H9 (cell line): ENCODE results near the gene DACH1. TPM values are rescaled to one million over a fixed set of nuclear protein-coding genes. Genes with fewer than 3 reads are reported as not detected.

Experiments
- DNase-seq: peaks from one replicate; pipeline ENCODE4 v3.0.0-alpha.2; 2017
- H2AFZ ChIP-seq: one replicate; pipeline ENCODE4 v1.6.1; 2013; ENCODE audit warnings: mild to moderate bottlenecking, low read length, control low read depth, moderate library complexity
- H2AK5ac ChIP-seq: 2 replicates; pipeline ENCODE4 v1.6.1; 2013; ENCODE audit warnings: low read length, control low read depth, mixed read lengths; ENCODE audit not compliant: insufficient read length
- H2BK120ac ChIP-seq: one replicate; pipeline ENCODE4 v1.6.1; 2013; ENCODE audit warnings: low read depth, mild to moderate bottlenecking, low read length, control low read depth, inconsistent platforms; ENCODE audit not compliant: poor library complexity, severe bottlenecking
- H2BK12ac ChIP-seq: 2 replicates; pipeline ENCODE4 v1.6.1; 2013; ENCODE audit warnings: low read length, control low read depth, mixed read lengths, low read depth; ENCODE audit not compliant: insufficient read length
- H2BK15ac ChIP-seq: 2 replicates; pipeline ENCODE4 v1.6.1; 2013; ENCODE audit warnings: low read depth, low read length, control low read depth
- H2BK20ac ChIP-seq: one replicate; pipeline ENCODE4 v1.6.1; 2013; ENCODE audit warnings: low read depth, mild to moderate bottlenecking, low read length, control low read depth, inconsistent platforms; ENCODE audit not compliant: poor library complexity, severe bottlenecking
- H2BK5ac ChIP-seq: 2 replicates; pipeline ENCODE4 v1.6.1; 2013; ENCODE audit warnings: low read length, control low read depth, mixed read lengths; ENCODE audit not compliant: insufficient read length
- H3K14ac ChIP-seq: 2 replicates; pipeline ENCODE4 v1.6.1; 2013; ENCODE audit warnings: low read length, control low read depth; ENCODE audit not compliant: insufficient read depth
- H3K18ac ChIP-seq: 2 replicates; pipeline ENCODE4 v1.6.1; 2013; ENCODE audit warnings: low read depth, mild to moderate bottlenecking, mixed read lengths, low read length, control low read depth; ENCODE audit not compliant: insufficient read length
- H3K23ac ChIP-seq: 2 replicates; pipeline ENCODE4 v1.6.1; 2013; ENCODE audit warnings: low read length, control low read depth, mixed read lengths, low read depth; ENCODE audit not compliant: insufficient read length
- H3K23me2 ChIP-seq: 2 replicates; pipeline ENCODE4 v1.6.1; 2013; ENCODE audit warnings: low read depth, mild to moderate bottlenecking, mixed read lengths, low read length, control low read depth; ENCODE audit not compliant: insufficient read length, poor library complexity, severe bottlenecking
- H3K27ac ChIP-seq: 2 replicates; pipeline ENCODE4 v1.5.1; 2013; ENCODE audit warnings: low read length, control low read depth, mixed read lengths, low read depth; ENCODE audit not compliant: insufficient read length
- H3K27me3 ChIP-seq: 2 replicates; pipeline ENCODE4 v1.6.1; 2013; ENCODE audit warnings: low read length, control low read depth, inconsistent platforms; ENCODE audit not compliant: insufficient read depth
- H3K4ac ChIP-seq: 2 replicates; pipeline ENCODE4 v1.6.1; 2013; ENCODE audit warnings: low read depth, mild to moderate bottlenecking, control low read depth, inconsistent platforms, low read length, moderate library complexity
- H3K4me1 ChIP-seq: 2 replicates; pipeline ENCODE4 v1.6.1; 2013; ENCODE audit warnings: low read length, control low read depth, inconsistent platforms; ENCODE audit not compliant: insufficient read depth
- H3K4me2 ChIP-seq: 2 replicates; pipeline ENCODE4 v1.6.1; 2013; ENCODE audit warnings: low read length, control low read depth, mixed read lengths; ENCODE audit not compliant: insufficient read length, insufficient read depth
- H3K56ac ChIP-seq: 2 replicates; pipeline ENCODE4 v1.6.1; 2013; ENCODE audit warnings: low read depth, mild to moderate bottlenecking, mixed read lengths, low read length, control low read depth; ENCODE audit not compliant: insufficient read length
- H3K79me1 ChIP-seq: 2 replicates; pipeline ENCODE4 v1.6.1; 2013; ENCODE audit warnings: low read depth, mild to moderate bottlenecking, moderate library complexity, low read length, control low read depth, inconsistent platforms; ENCODE audit not compliant: insufficient read depth, poor library complexity, severe bottlenecking
- H3K79me2 ChIP-seq: 2 replicates; pipeline ENCODE4 v1.6.1; 2013; ENCODE audit warnings: low read length, control low read depth, inconsistent platforms; ENCODE audit not compliant: insufficient read depth
- H3K9ac ChIP-seq: 2 replicates; pipeline ENCODE4 v1.6.1; 2013; ENCODE audit warnings: low read length, control low read depth, mixed read lengths; ENCODE audit not compliant: insufficient read length; ENCODE audit errors: extremely low read depth
- H3K9me3 ChIP-seq: one replicate; pipeline ENCODE4 v1.6.1; 2013; ENCODE audit warnings: low read depth, low read length, inconsistent platforms; ENCODE audit not compliant: control insufficient read depth
- H3T11ph ChIP-seq: one replicate; pipeline ENCODE4 v1.6.1; 2013; ENCODE audit warnings: mild to moderate bottlenecking, low read length, control low read depth, inconsistent platforms
- H4K20me1 ChIP-seq: one replicate; pipeline ENCODE4 v1.6.1; 2013; ENCODE audit not compliant: control insufficient read depth, insufficient read length, insufficient read depth
- H4K5ac ChIP-seq: 2 replicates; pipeline ENCODE4 v1.6.1; 2013; ENCODE audit warnings: low read depth, mild to moderate bottlenecking, mixed read lengths, low read length, control low read depth; ENCODE audit not compliant: insufficient read length
- H4K8ac ChIP-seq: replicated peaks from 2 replicates; pipeline ENCODE4 v1.6.1; 2013; ENCODE audit warnings: low read length, control low read depth, mixed read lengths, low read depth; ENCODE audit not compliant: insufficient read length
- H4K91ac ChIP-seq: 2 replicates; pipeline ENCODE4 v1.6.1; 2013; ENCODE audit warnings: low read depth, mild to moderate bottlenecking, moderate library complexity, mixed read lengths, low read length, control low read depth; ENCODE audit not compliant: insufficient read length
- H3K27ac Mint-ChIP-seq, 3 experiments: 2 replicates in 2 of 3; 3 replicates in 1 of 3; pipeline ENCODE4 v1.8.0; 2020 to 2021; ENCODE audit warnings: mixed read lengths in 3 of 3, mild to moderate bottlenecking in 1 of 3, moderate library complexity in 1 of 3
- H3K27me3 Mint-ChIP-seq: 2 replicates; pipeline ENCODE4 v1.8.0; 2021; ENCODE audit warnings: low read depth, mild to moderate bottlenecking, moderate library complexity, mixed read lengths
- H3K36me3 Mint-ChIP-seq, 3 experiments: 2 replicates in 2 of 3; 3 replicates in 1 of 3; pipeline ENCODE4 v1.8.0; 2020 to 2021; ENCODE audit warnings: low read depth in 3 of 3, mixed read lengths in 3 of 3; ENCODE audit not compliant: insufficient read depth in 1 of 3
- H3K4me1 Mint-ChIP-seq, 2 experiments: 2 replicates each; pipeline ENCODE4 v1.8.0; 2020; ENCODE audit warnings: mixed read lengths in 2 of 2
- H3K4me3 Mint-ChIP-seq, 2 experiments: 2 replicates in 1 of 2; 3 replicates in 1 of 2; pipeline ENCODE4 v1.8.0; 2020 to 2021; ENCODE audit warnings: mild to moderate bottlenecking in 2 of 2, mixed read lengths in 2 of 2, moderate library complexity in 1 of 2
- H3K9me3 Mint-ChIP-seq, 2 experiments: 2 replicates in 1 of 2; 3 replicates in 1 of 2; pipeline ENCODE4 v1.8.0; 2020; ENCODE audit warnings: mild to moderate bottlenecking in 2 of 2, mixed read lengths in 2 of 2, moderate library complexity in 1 of 2
- CTCF ChIP-seq: fragments of 200-600 bp; sonication (generic); conservative IDR thresholded peaks from 3 replicates; pipeline ENCODE4 v1.8.0; 2021; ENCODE audit warnings: antibody characterized with exemption, mild to moderate bottlenecking
- WGBS: extraction: QIAGEN DNeasy Blood & Tissue Kit; methylation state at CpG from one replicate; pipeline ENCODE4 v1.1.7; 2013; ENCODE audit warnings: missing lambda C conversion rate, low lambda C conversion rate, mixed read lengths; ENCODE audit not compliant: insufficient read length; ENCODE audit errors: extremely low coverage; 5-methylcytosine and 5-hydroxymethylcytosine counted together
- total RNA-seq: library from RNA; stranded (reverse); gene quantifications from 2 replicates; pipeline ENCODE4 v1.2.1, GENCODE V29; 2021

DACH1 gene
- total RNA-seq, 1 experiment from 2014 or later: not detected

- no peak overlapping the region for H3K27ac Mint-ChIP-seq
- H3T11ph ChIP-seq: no peak overlapping the region
- H3K27ac ChIP-seq: no peak overlapping the region
- no peaks in the 10 kb centered on the region for H3K27me3 ChIP-seq
- no peak overlapping the region for H3K4ac ChIP-seq
- H3K27me3 Mint-ChIP-seq: no peaks in the 10 kb centered on the region
- H2BK12ac ChIP-seq: no peak overlapping the region
- DNase-seq: no peak
- no peak overlapping the region for H3K4me3 Mint-ChIP-seq
- TF ChIP-seq CTCF: no peak
- peaks cover 0 to 4% of the 10 kb centered on the region in 2 experiments; a peak in 1 of 4 replicates for H3K4me1 Mint-ChIP-seq
- no peaks in the 10 kb centered on the region for H3K4me1 ChIP-seq
- no peak overlapping the region for H4K8ac ChIP-seq
- no peak overlapping the region for H3K4me2 ChIP-seq
- no peaks in the 10 kb centered on the region for H3K9me3 Mint-ChIP-seq
- H2BK5ac ChIP-seq: no peak overlapping the region
- no peak overlapping the region for H2BK120ac ChIP-seq
- H3K23me2 ChIP-seq: no peaks in the 10 kb centered on the region
- no peak overlapping the region for H2AFZ ChIP-seq
- WGBS: no CpG with 5 or more reads among the region's 2 CpGs
- no peaks in the 10 kb centered on the region for H3K79me1 ChIP-seq
- no peak overlapping the region for H2BK15ac ChIP-seq
- H3K14ac ChIP-seq: no peak overlapping the region
- H4K91ac ChIP-seq: no peak overlapping the region
- H3K36me3 Mint-ChIP-seq: no peaks in the 10 kb centered on the region
- no peaks in the 10 kb centered on the region for H3K9me3 ChIP-seq
- no peak overlapping the region for H3K9ac ChIP-seq
- H3K23ac ChIP-seq: no peak overlapping the region
- H3K79me2 ChIP-seq: no peaks in the 10 kb centered on the region
- no peak overlapping the region for H3K56ac ChIP-seq
- H2BK20ac ChIP-seq: no peak overlapping the region
- no peak overlapping the region for H2AK5ac ChIP-seq
- no peak overlapping the region for H3K18ac ChIP-seq
- no peaks in the 10 kb centered on the region for H4K20me1 ChIP-seq
- no peak overlapping the region for H4K5ac ChIP-seq
Measured at GRCh38 chr13:71801781-71802180, 65.2 kb downstream of the DACH1 start.
